Subcutaneous abdominal adipose tissue (tissue), 5 donors: ENCODE results near the gene DEUP1.

ENCODE experiments used
- H3K27ac ChIP-seq: one replicate; pipeline ENCODE4 v1.7.0; 2013; ENCODE audit warnings: low read depth, mild to moderate bottlenecking, inconsistent platforms, low read length, moderate library complexity
- H3K27me3 ChIP-seq, 5 donors: one replicate each; pipeline ENCODE4 v1.7.0; 2013; ENCODE audit warnings: low read length in 5 of 5, inconsistent platforms in 1 of 5; ENCODE audit not compliant: control insufficient read depth in 5 of 5, insufficient read depth in 4 of 5
- H3K36me3 ChIP-seq, 5 donors: one replicate each; pipeline ENCODE4 v1.7.0; 2013; ENCODE audit warnings: low read length in 5 of 5; ENCODE audit not compliant: control insufficient read depth in 5 of 5, insufficient read depth in 5 of 5
- H3K4me1 ChIP-seq, 5 donors: one replicate each; pipeline ENCODE4 v1.7.0; 2013; ENCODE audit warnings: low read length in 5 of 5, mild to moderate bottlenecking in 3 of 5, moderate library complexity in 1 of 5; ENCODE audit not compliant: control insufficient read depth in 5 of 5, insufficient read depth in 5 of 5
- H3K4me3 ChIP-seq, 5 donors: one replicate each; pipeline ENCODE4 v1.7.0; 2013; ENCODE audit warnings: low read length in 5 of 5, low read depth in 1 of 5
- H3K9ac ChIP-seq, 5 donors: one replicate each; pipeline ENCODE4 v1.7.0; 2013; ENCODE audit warnings: low read length in 5 of 5, mild to moderate bottlenecking in 4 of 5, moderate library complexity in 3 of 5
- H3K9me3 ChIP-seq, 5 donors: one replicate each; pipeline ENCODE4 v1.7.0; 2013; ENCODE audit warnings: low read length in 5 of 5; ENCODE audit not compliant: control insufficient read depth in 5 of 5
- donor health status: healthy.
- donor health status: healthy.
- donor health status: healthy.
- donor health status: healthy.
- donor health status: healthy.

DEUP1 gene, protein sequence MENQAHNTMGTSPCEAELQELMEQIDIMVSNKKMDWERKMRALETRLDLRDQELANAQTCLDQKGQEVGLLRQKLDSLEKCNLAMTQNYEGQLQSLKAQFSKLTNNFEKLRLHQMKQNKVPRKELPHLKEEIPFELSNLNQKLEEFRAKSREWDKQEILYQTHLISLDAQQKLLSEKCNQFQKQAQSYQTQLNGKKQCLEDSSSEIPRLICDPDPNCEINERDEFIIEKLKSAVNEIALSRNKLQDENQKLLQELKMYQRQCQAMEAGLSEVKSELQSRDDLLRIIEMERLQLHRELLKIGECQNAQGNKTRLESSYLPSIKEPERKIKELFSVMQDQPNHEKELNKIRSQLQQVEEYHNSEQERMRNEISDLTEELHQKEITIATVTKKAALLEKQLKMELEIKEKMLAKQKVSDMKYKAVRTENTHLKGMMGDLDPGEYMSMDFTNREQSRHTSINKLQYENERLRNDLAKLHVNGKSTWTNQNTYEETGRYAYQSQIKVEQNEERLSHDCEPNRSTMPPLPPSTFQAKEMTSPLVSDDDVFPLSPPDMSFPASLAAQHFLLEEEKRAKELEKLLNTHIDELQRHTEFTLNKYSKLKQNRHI

GRCh38 chr11:93330446-93330984 lies at the start of gene DEUP1:
Gene DEUP1, plus strand, starts transcription at chr11:93330742. Its CDS starts 1,518 bp downstream, at chr11:93332260.
- H3K4me3 ChIP-seq = peak within 1 kb of the TSS; percentile 15 to 55 (median 43)
- no peaks in the 10 kb centered on the region for H3K36me3 ChIP-seq
- H3K27me3 ChIP-seq = peaks cover 0 to 18% (median 7%) of the 10 kb centered on the region in 5 donors
- H3K27ac ChIP-seq = no peak within 1 kb of the TSS
- peaks cover 0 to 10% (median 9%) of the 10 kb centered on the region in 5 donors for H3K4me1 ChIP-seq
- no peak within 1 kb of the TSS for H3K9ac ChIP-seq
- H3K9me3 ChIP-seq = no peaks in the 10 kb centered on the region

GRCh38 chr11:93285430-93285829 lies 45.1 kb upstream of the DEUP1 start:
- Histone ChIP-seq H3K4me1 (no peaks in the 10 kb centered on the region), H3K36me3 (no peaks in the 10 kb centered on the region), H3K9me3 (no peaks in the 10 kb centered on the region), H3K9ac (no peak overlapping the region), H3K4me3 (no peak overlapping the region), H3K27me3 (no peaks in the 10 kb centered on the region), H3K27ac (no peak overlapping the region)

- no peaks in the 10 kb centered on the region for H3K36me3 ChIP-seq
- H3K9me3 ChIP-seq = no peaks in the 10 kb centered on the region
- no peak overlapping the region for H3K27ac ChIP-seq
- H3K27me3 ChIP-seq = no peaks in the 10 kb centered on the region
- no peak overlapping the region for H3K9ac ChIP-seq
- no peak overlapping the region for H3K4me3 ChIP-seq
- no peaks in the 10 kb centered on the region for H3K4me1 ChIP-seq
Measured at GRCh38 chr11:93287434-93287833, 43.1 kb upstream of the DEUP1 start.

- Histone ChIP-seq H3K36me3 (no peaks in the 10 kb centered on the region), H3K4me1 (no peaks in the 10 kb centered on the region), H3K27ac (no peak overlapping the region), H3K9ac (no peak overlapping the region), H3K4me3 (no peak overlapping the region), H3K27me3 (no peaks in the 10 kb centered on the region), H3K9me3 (no peaks in the 10 kb centered on the region)
Measured at GRCh38 chr11:93288079-93288478, 42.5 kb upstream of the DEUP1 start.

DNA sequence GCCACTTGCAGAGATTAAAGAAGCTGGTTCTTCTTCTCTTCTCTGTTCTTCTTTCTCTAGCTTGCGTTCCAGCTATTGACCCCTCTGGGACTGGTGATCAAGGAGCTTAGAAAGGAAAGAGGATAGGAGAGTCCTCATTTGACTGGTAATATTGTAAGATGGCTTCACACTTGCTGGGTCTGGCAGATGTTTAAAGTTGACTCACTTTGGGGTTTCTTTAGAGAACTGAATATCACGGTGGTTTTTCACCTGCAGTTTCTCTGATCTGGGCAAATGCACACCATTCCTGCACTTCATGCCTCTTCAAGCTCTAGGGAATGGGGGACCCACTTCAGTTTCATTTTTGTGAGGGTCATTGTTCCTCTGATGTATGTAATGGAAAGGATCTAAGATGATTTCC lies 41.8 kb upstream of the DEUP1 start:
- H3K9ac ChIP-seq = no peak overlapping the region
- H3K4me1 ChIP-seq = no peaks in the 10 kb centered on the region
- H3K9me3 ChIP-seq = no peaks in the 10 kb centered on the region
- no peaks in the 10 kb centered on the region for H3K27me3 ChIP-seq
- H3K27ac ChIP-seq = no peak overlapping the region
- H3K36me3 ChIP-seq = no peaks in the 10 kb centered on the region
- H3K4me3 ChIP-seq = no peak overlapping the region

DNA sequence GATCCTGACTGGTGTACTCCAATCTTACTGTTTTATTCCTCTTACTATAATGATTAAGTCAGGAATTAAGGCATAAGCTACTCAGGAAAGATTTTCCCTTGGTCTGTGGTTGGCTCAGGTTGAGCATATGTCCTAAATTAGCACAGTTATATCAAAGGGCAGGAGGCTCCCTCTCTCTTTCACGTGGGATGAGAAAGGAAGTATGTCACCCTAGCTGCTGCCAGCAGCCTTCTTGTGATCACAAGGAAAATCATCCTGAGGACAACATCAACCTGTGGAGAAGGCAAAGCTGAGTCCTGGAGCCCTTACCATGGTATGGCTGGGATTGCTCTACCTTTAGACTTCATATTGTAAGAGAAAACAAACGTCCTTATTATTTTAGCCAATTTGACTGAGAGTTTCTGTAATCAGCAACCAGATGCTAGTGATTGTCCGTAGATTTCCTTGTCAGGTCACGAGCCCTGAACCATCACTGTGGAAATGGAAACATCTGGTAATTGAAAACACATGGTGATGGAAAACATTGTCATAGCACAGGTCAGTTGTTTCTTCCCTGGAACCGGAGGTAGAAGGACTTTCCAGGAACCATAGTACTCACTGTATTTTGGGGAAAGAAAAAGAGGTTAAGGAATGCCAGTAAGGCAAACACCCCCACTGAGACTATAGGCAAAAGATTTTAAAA lies 40.6 kb upstream of the DEUP1 start:
- H3K4me1 ChIP-seq = no peaks in the 10 kb centered on the region
- no peaks in the 10 kb centered on the region for H3K27me3 ChIP-seq
- H3K9ac ChIP-seq = no peak overlapping the region
- H3K27ac ChIP-seq = no peak overlapping the region
- H3K4me3 ChIP-seq = no peak overlapping the region
- no peaks in the 10 kb centered on the region for H3K9me3 ChIP-seq
- no peaks in the 10 kb centered on the region for H3K36me3 ChIP-seq

GRCh38 chr11:93291110-93291509 lies 39.4 kb upstream of the DEUP1 start:
- H3K4me3 ChIP-seq = no peak overlapping the region
- H3K27me3 ChIP-seq = no peaks in the 10 kb centered on the region
- no peaks in the 10 kb centered on the region for H3K36me3 ChIP-seq
- H3K9ac ChIP-seq = no peak overlapping the region
- no peaks in the 10 kb centered on the region for H3K9me3 ChIP-seq
- H3K27ac ChIP-seq = no peak overlapping the region
- H3K4me1 ChIP-seq = no peaks in the 10 kb centered on the region

DNA sequence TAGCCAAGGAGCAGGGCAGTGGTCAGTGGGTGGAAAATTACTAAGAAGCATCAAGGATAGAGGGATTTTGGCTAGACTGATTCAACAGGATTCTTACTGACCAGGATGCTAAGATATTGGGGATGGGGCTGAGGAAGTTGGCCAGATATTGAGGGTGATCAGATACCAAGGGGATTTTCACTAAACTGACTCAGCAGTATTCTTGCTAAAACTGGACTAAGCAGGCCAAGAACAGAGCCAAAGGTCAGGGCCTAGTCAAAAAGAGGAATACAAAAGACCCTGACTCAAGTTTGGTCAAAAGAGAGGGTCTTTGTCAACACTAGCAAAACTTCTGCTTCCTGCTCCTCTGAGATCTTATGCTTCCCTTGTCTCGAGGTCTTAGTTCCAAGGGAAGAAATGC lies 38.6 kb upstream of the DEUP1 start:
- Histone ChIP-seq H3K27me3 (no peaks in the 10 kb centered on the region), H3K9ac (no peak overlapping the region), H3K4me1 (no peaks in the 10 kb centered on the region), H3K27ac (no peak overlapping the region), H3K9me3 (no peaks in the 10 kb centered on the region), H3K36me3 (no peaks in the 10 kb centered on the region), H3K4me3 (no peak overlapping the region)

DNA sequence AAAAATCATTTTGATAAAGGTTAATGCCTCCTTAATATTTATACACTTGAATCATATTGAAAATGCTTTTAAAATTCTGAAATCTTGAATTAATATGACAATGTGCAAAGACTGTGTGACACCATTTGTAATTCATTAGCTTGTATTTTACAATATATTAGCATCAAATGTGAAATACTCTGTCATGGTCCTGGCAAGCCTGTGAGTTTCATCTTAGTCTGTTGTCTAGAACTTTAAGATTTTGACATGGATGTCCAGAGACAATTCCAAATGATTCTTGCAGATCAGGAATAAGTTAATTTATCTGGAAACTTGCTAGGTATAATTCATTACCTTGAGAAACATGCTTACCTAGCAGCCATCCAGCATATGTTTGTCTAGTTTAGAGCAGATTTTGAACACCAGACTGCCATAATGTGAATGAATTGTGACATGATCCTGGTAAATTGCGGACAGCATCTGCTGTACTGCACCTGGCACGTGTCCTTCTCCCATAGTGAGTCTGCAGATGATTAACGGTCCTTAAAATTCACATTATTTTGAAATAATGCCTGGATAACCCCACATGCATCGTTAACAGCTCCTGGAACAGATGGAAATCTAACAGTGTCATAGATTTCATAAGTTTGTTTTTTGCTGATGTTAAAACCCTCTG lies 34.5 kb upstream of the DEUP1 start:
- Histone ChIP-seq H3K36me3 (no peaks in the 10 kb centered on the region), H3K9me3 (no peaks in the 10 kb centered on the region), H3K9ac (no peak overlapping the region), H3K4me3 (no peak overlapping the region), H3K27me3 (no peaks in the 10 kb centered on the region), H3K4me1 (no peaks in the 10 kb centered on the region), H3K27ac (no peak overlapping the region)
